Measurements from ENCODE around the gene ODAD2. TPM values are rescaled to one million over a fixed set of nuclear protein-coding genes. Genes with fewer than 3 reads are reported as not detected.
"Not testable (repeated sequence)": the region's sequence is repeated elsewhere in the genome, so short reads cannot be mapped to it uniquely, and the experiment has no call there.

Gene ODAD2
- total RNA-seq: 0.20 TPM in 1 of 2 replicates, not detected in the other

GRCh38 chr10:27998954-27999275, at the start of gene ODAD2:
Gene ODAD2 (minus strand): TSS chr10:27999079. CDS start chr10:27995142, 3,937 bp downstream.
- intact Hi-C loops (cut with micrococcal nuclease): no loop called here

GRCh38 chr10:28047061-28047460, 48.2 kb upstream of the ODAD2 start:
- intact Hi-C loops (cut with micrococcal nuclease): no loop called here

- intact Hi-C loops (cut with micrococcal nuclease): no loop called here
Observed at GRCh38 chr10:28046579-28046978, 47.7 kb upstream of the ODAD2 start.

- intact Hi-C loops (cut with micrococcal nuclease): no loop called here
Observed at GRCh38 chr10:28043941-28044340, 45.1 kb upstream of the ODAD2 start.

GRCh38 chr10:28036587-28036986, 37.7 kb upstream of the ODAD2 start:
- intact Hi-C loops (cut with micrococcal nuclease): no loop called here

- intact Hi-C loops (cut with micrococcal nuclease): no loop called here
Observed at GRCh38 chr10:28020993-28021982, 22.4 kb upstream of the ODAD2 start.

GRCh38 chr10:28020080-28020860, 21.4 kb upstream of the ODAD2 start:
- intact Hi-C loops (cut with micrococcal nuclease): no loop called here

- intact Hi-C loops (cut with micrococcal nuclease): no loop called here
Observed at GRCh38 chr10:28014651-28015050, 15.8 kb upstream of the ODAD2 start.

- intact Hi-C loops (cut with micrococcal nuclease): no loop called here
Observed at GRCh38 chr10:28012990-28013515, 14.2 kb upstream of the ODAD2 start.

- intact Hi-C loops (cut with micrococcal nuclease): no loop called here
Observed at GRCh38 chr10:28010821-28011220, 11.9 kb upstream of the ODAD2 start.

- intact Hi-C loops (cut with micrococcal nuclease): no loop called here
Observed at GRCh38 chr10:28008054-28008453, 9.2 kb upstream of the ODAD2 start.

- intact Hi-C loops (cut with micrococcal nuclease): no loop called here
Observed at GRCh38 chr10:28001353-28001752, 2.5 kb upstream of the ODAD2 start.

GRCh38 chr10:27998178-27998953, 513 bp downstream of the ODAD2 start:
- intact Hi-C loops (cut with micrococcal nuclease): no loop called here

- intact Hi-C loops (cut with micrococcal nuclease): no loop called here
Observed at GRCh38 chr10:27997865-27998177, 1.1 kb downstream of the ODAD2 start.

GRCh38 chr10:27995311-27995710, 3.6 kb downstream of the ODAD2 start:
- intact Hi-C loops (cut with micrococcal nuclease): no loop called here

GRCh38 chr10:27989357-27989756, 9.5 kb downstream of the ODAD2 start:
- intact Hi-C loops (cut with micrococcal nuclease): not testable (repeated sequence)

- intact Hi-C loops (cut with micrococcal nuclease): no loop called here
Observed at GRCh38 chr10:27986821-27987220, 12.1 kb downstream of the ODAD2 start.

- intact Hi-C loops (cut with micrococcal nuclease): no loop called here
Observed at GRCh38 chr10:27982875-27983543, 15.9 kb downstream of the ODAD2 start.

GRCh38 chr10:27981744-27982143, 17.1 kb downstream of the ODAD2 start:
- intact Hi-C loops (cut with micrococcal nuclease): no loop called here

- intact Hi-C loops (cut with micrococcal nuclease): not testable (repeated sequence)
Observed at GRCh38 chr10:27970795-27971194, 28.1 kb downstream of the ODAD2 start.

- intact Hi-C loops (cut with micrococcal nuclease): not testable (repeated sequence)
Observed at GRCh38 chr10:27969931-27970330, 28.9 kb downstream of the ODAD2 start.

Data from T-helper 2 cell treated with Interferon-gamma antibody and Interleukin-4, amounts not matched to agents 100 ng/mL and 5 ng/mL, for 36 hours (primary cell).